Erythroblast (primary cell): Measurements from ENCODE around the gene P4HTM.

ENCODE experiments used
- GATA1 ChIP-seq: IDR thresholded peaks from 2 replicates; pipeline ENCODE4 v1.6.1; 2011; ENCODE audit warnings: low read depth, mild to moderate bottlenecking, control low read depth, low read length, moderate library complexity
- POLR2A ChIP-seq: IDR thresholded peaks from 2 replicates; pipeline ENCODE4 v1.6.1; 2011; ENCODE audit warnings: mild to moderate bottlenecking, low read length

GRCh38 chr3:49005998-49006397, 16.0 kb downstream of the P4HTM start:
- TF ChIP-seq GATA1: no peak
- no peak for TF ChIP-seq POLR2A
